ENCODE measurements around the gene KRTAP10-11.
"Not testable (repeated sequence)": the region's sequence is repeated elsewhere in the genome, so short reads cannot be mapped to it uniquely, and the experiment has no call there.

The KRTAP10-11 gene

GRCh38 chr21:44686843-44687561 lies 40.8 kb downstream of the KRTAP10-11 start:
- Histone ChIP-seq H3K4me3 (ENCODE audit: low read length) (no peak overlapping the region), H3K27me3 (ENCODE audit: control insufficient read depth, low read length) (peaks cover 3% of the 10 kb centered on the region), H3K36me3 (ENCODE audit: control insufficient read depth, low read length) (no peaks in the 10 kb centered on the region), H3K4me2 (ENCODE audit: low read length) (no peak overlapping the region), H4K20me1 (ENCODE audit: control insufficient read depth, insufficient read depth, low read depth, low read length) (no peaks in the 10 kb centered on the region), H3F3A (ENCODE audit: control insufficient read depth, insufficient read depth) (no peaks in the 10 kb centered on the region), H3K79me2 (ENCODE audit: control insufficient read depth, low read length) (no peaks in the 10 kb centered on the region), H3K27ac (ENCODE audit: low read depth, low read length) (no peak overlapping the region), H3K4me1 (ENCODE audit: control insufficient read depth, low read length) (no peaks in the 10 kb centered on the region), H3K9me2 (replicated peaks; ENCODE audit: control insufficient read depth, low read length) (no peaks in the 10 kb centered on the region), H3K9me3 (ENCODE audit: control insufficient read depth, insufficient read depth, low read length) (no peaks in the 10 kb centered on the region)
- no peak for TF ChIP-seq CTCF (IDR thresholded peaks at IDR 0.05; ENCODE audit: low read depth, low read length, poor library complexity, severe bottlenecking)
- no peak for TF ChIP-seq EZH2phosphoT487 (IDR thresholded peaks at IDR 0.05; ENCODE audit: borderline replicate concordance, low read length)

- Histone ChIP-seq H3K79me2 (ENCODE audit: control insufficient read depth, low read length) (no peaks in the 10 kb centered on the region), H3K36me3 (ENCODE audit: control insufficient read depth, low read length) (no peaks in the 10 kb centered on the region), H3K27me3 (ENCODE audit: control insufficient read depth, low read length) (peaks cover 3% of the 10 kb centered on the region; the same call in 1 of the 2 replicates), H3K27ac (ENCODE audit: low read depth, low read length) (no peak overlapping the region), H3K9me2 (replicated peaks; ENCODE audit: control insufficient read depth, low read length) (no peaks in the 10 kb centered on the region), H3K4me1 (ENCODE audit: control insufficient read depth, low read length) (no peaks in the 10 kb centered on the region), H3K4me3 (ENCODE audit: low read length) (no peak overlapping the region), H3K4me2 (ENCODE audit: low read length) (no peak overlapping the region), H3K9me3 (ENCODE audit: control insufficient read depth, insufficient read depth, low read length) (peaks cover under 1% of the 10 kb centered on the region; the same call in 1 of the 2 replicates), H4K20me1 (ENCODE audit: control insufficient read depth, insufficient read depth, low read depth, low read length) (no peaks in the 10 kb centered on the region), H3F3A (ENCODE audit: control insufficient read depth, insufficient read depth) (no peaks in the 10 kb centered on the region)
- TF ChIP-seq EZH2phosphoT487 (IDR thresholded peaks at IDR 0.05; ENCODE audit: borderline replicate concordance, low read length): no peak
- no peak for TF ChIP-seq CTCF (IDR thresholded peaks at IDR 0.05; ENCODE audit: low read depth, low read length, poor library complexity, severe bottlenecking)
Measured at GRCh38 chr21:44687671-44688070, 41.5 kb downstream of the KRTAP10-11 start.

GRCh38 chr21:44689740-44690139 lies 43.5 kb downstream of the KRTAP10-11 start:
- not testable (repeated sequence) for H3K79me2 ChIP-seq (ENCODE audit: control insufficient read depth, low read length); H3F3A ChIP-seq (ENCODE audit: control insufficient read depth, insufficient read depth); H3K9me3 ChIP-seq (ENCODE audit: control insufficient read depth, insufficient read depth, low read length); H3K4me3 ChIP-seq (ENCODE audit: low read length); H4K20me1 ChIP-seq (ENCODE audit: control insufficient read depth, insufficient read depth, low read depth, low read length); H3K9me2 ChIP-seq (replicated peaks; ENCODE audit: control insufficient read depth, low read length); H3K27ac ChIP-seq (ENCODE audit: low read depth, low read length); H3K4me2 ChIP-seq (ENCODE audit: low read length); H3K4me1 ChIP-seq (ENCODE audit: control insufficient read depth, low read length); H3K27me3 ChIP-seq (ENCODE audit: control insufficient read depth, low read length); H3K36me3 ChIP-seq (ENCODE audit: control insufficient read depth, low read length)

- no peaks in the 10 kb centered on the region for H4K20me1 ChIP-seq (ENCODE audit: control insufficient read depth, insufficient read depth, low read depth, low read length)
- H3K36me3 ChIP-seq (ENCODE audit: control insufficient read depth, low read length): no peaks in the 10 kb centered on the region
- H3K4me1 ChIP-seq (ENCODE audit: control insufficient read depth, low read length): no peaks in the 10 kb centered on the region
- no peak for TF ChIP-seq EZH2phosphoT487 (IDR thresholded peaks at IDR 0.05; ENCODE audit: borderline replicate concordance, low read length)
- TF ChIP-seq CTCF (IDR thresholded peaks at IDR 0.05; ENCODE audit: low read depth, low read length, poor library complexity, severe bottlenecking): no peak
- no peak overlapping the region for H3K4me3 ChIP-seq (ENCODE audit: low read length)
- H3K9me2 ChIP-seq (replicated peaks; ENCODE audit: control insufficient read depth, low read length): no peaks in the 10 kb centered on the region
- no peak overlapping the region for H3K27ac ChIP-seq (ENCODE audit: low read depth, low read length)
- no peaks in the 10 kb centered on the region for H3K27me3 ChIP-seq (ENCODE audit: control insufficient read depth, low read length)
- no peaks in the 10 kb centered on the region for H3F3A ChIP-seq (ENCODE audit: control insufficient read depth, insufficient read depth)
- peaks cover 4% of the 10 kb centered on the region; the same call in 1 of the 2 replicates for H3K9me3 ChIP-seq (ENCODE audit: control insufficient read depth, insufficient read depth, low read length)
- no peaks in the 10 kb centered on the region for H3K79me2 ChIP-seq (ENCODE audit: control insufficient read depth, low read length)
- no peak overlapping the region for H3K4me2 ChIP-seq (ENCODE audit: low read length)
Measured at GRCh38 chr21:44691686-44692085, 45.5 kb downstream of the KRTAP10-11 start.
